Non-pigmented ciliary epithelial cell (primary cell): Measurements from ENCODE around the gene TP53BP2.
"Not testable (repeated sequence)": the region's sequence is repeated elsewhere in the genome, so short reads cannot be mapped to it uniquely, and the experiment has no call there.

Experiments used
- DNase-seq: peaks from one replicate; pipeline ENCODE4 v3.0.0-alpha.2; 2010; ENCODE audit warnings: low read depth

Gene TP53BP2

GRCh38 chr1:223853748-223854147, 8.0 kb upstream of the TP53BP2 start:
- no peak for DNase-seq

- no peak for DNase-seq
Measured at GRCh38 chr1:223853275-223853674, 7.5 kb upstream of the TP53BP2 start.

GRCh38 chr1:223852337-223852736, 6.6 kb upstream of the TP53BP2 start:
- no peak for DNase-seq

GRCh38 chr1:223849352-223850254, 3.9 kb upstream of the TP53BP2 start:
- DNase-seq, result no peak

GRCh38 chr1:223848536-223848935, 2.8 kb upstream of the TP53BP2 start:
- DNase-seq, result no peak

GRCh38 chr1:223847781-223848345, 2.1 kb upstream of the TP53BP2 start:
- DNase-seq, result no peak

GRCh38 chr1:223845037-223845809, 524 bp downstream of the TP53BP2 start:
- no peak for DNase-seq

GRCh38 chr1:223844787-223845036, 1.0 kb downstream of the TP53BP2 start:
- DNase-seq, result no peak

GRCh38 chr1:223843934-223844786, 1.6 kb downstream of the TP53BP2 start:
- DNase-seq, result no peak

GRCh38 chr1:223842784-223843183, 3.0 kb downstream of the TP53BP2 start:
- DNase-seq, result no peak

GRCh38 chr1:223841977-223842623, 3.6 kb downstream of the TP53BP2 start:
- DNase-seq, result not testable (repeated sequence)

GRCh38 chr1:223840254-223840653, 5.5 kb downstream of the TP53BP2 start:
- DNase-seq, result no peak

- DNase-seq, result no peak
Measured at GRCh38 chr1:223838125-223838854, 7.5 kb downstream of the TP53BP2 start.

GRCh38 chr1:223837687-223838086, 8.1 kb downstream of the TP53BP2 start:
- DNase-seq, result no peak

- DNase-seq, result no peak
Measured at GRCh38 chr1:223837206-223837605, 8.5 kb downstream of the TP53BP2 start.

- no peak for DNase-seq
Measured at GRCh38 chr1:223836586-223836985, 9.2 kb downstream of the TP53BP2 start.

- no peak for DNase-seq
Measured at GRCh38 chr1:223835754-223836153, 10.0 kb downstream of the TP53BP2 start.

- peak; percentile 76 for DNase-seq
Measured at GRCh38 chr1:223834660-223835263, 11.0 kb downstream of the TP53BP2 start.

- no peak for DNase-seq
Measured at GRCh38 chr1:223833948-223834347, 11.8 kb downstream of the TP53BP2 start.

- no peak for DNase-seq
Measured at GRCh38 chr1:223832637-223832943, 13.2 kb downstream of the TP53BP2 start.
